HFFc6 (cell line): ENCODE measurements around the gene OR2AG2. TPM values are rescaled to one million over a fixed set of nuclear protein-coding genes. Genes with fewer than 3 reads are reported as not detected.

ENCODE experiments used
- DNase-seq: peaks from one replicate; pipeline ENCODE4 v3.0.0-alpha.2; 2018
- H3K27ac Mint-ChIP-seq: 2 replicates; pipeline ENCODE4 v1.8.0; 2020; ENCODE audit warnings: mild to moderate bottlenecking, mixed read lengths
- H3K27me3 Mint-ChIP-seq: 2 replicates; pipeline ENCODE4 v1.8.0; 2021; ENCODE audit warnings: mild to moderate bottlenecking, moderate library complexity, mixed read lengths; ENCODE audit not compliant: insufficient read depth
- H3K36me3 Mint-ChIP-seq: 2 replicates; pipeline ENCODE4 v1.8.0; 2021; ENCODE audit warnings: low read depth, mixed read lengths
- H3K4me1 Mint-ChIP-seq: 2 replicates; pipeline ENCODE4 v1.8.0; 2020; ENCODE audit warnings: low read depth, mixed read lengths
- H3K4me3 Mint-ChIP-seq: 2 replicates; pipeline ENCODE4 v1.8.0; 2020; ENCODE audit warnings: mild to moderate bottlenecking, moderate library complexity, mixed read lengths
- H3K9me3 Mint-ChIP-seq: 2 replicates; pipeline ENCODE4 v1.8.0; 2020; ENCODE audit warnings: mild to moderate bottlenecking, mixed read lengths
- CTCF ChIP-seq: fragments of 200-600 bp; sonication (generic); IDR thresholded peaks from 2 replicates; pipeline ENCODE4 v1.5.0; 2021; ENCODE audit warnings: antibody characterized with exemption, mild to moderate bottlenecking
- total RNA-seq, 6 experiments: library from RNA; stranded (reverse); fragmentation: NEBNext Ultra II Directional; extraction: Animal tissue kit (Norgen Biotek cat#: 25700); gene quantifications; 2 replicates in 1 of 6; 3 replicates in 5 of 6; pipeline ENCODE4 v1.2.3, GENCODE V29; 2021

Gene OR2AG2
- total RNA-seq, 6 experiments from 2014 or later: 0.07 to 0.14 (median 0.08) TPM; not detected in 1

DNA sequence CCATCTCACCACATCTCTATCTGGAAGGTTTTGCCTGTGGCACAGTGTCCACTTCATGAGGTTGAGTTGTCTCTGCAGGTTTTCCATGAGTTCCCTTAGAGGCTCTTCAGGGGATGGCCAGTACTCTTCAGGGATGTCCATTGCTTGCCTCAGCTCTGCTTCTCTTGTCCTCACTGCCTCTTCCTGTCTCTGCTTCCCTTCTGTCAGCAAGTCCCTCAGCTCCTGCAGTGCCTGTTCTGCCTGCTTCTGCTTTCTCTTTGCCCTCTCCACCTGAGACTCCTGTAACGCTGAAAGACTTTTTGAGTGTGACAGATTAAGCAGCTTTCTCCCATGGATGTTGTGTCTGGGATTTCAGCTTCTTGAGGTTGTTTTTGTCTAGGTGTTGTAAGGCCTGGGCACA, 50.4 kb downstream of the OR2AG2 start:
- H3K27ac Mint-ChIP-seq: no peak overlapping the region
- no peaks in the 10 kb centered on the region for H3K4me1 Mint-ChIP-seq
- H3K36me3 Mint-ChIP-seq: no peaks in the 10 kb centered on the region
- peaks cover 6% of the 10 kb centered on the region for H3K27me3 Mint-ChIP-seq
- no peaks in the 10 kb centered on the region for H3K9me3 Mint-ChIP-seq
- no peak for TF ChIP-seq CTCF
- DNase-seq: no peak
- no peak overlapping the region for H3K4me3 Mint-ChIP-seq

DNA sequence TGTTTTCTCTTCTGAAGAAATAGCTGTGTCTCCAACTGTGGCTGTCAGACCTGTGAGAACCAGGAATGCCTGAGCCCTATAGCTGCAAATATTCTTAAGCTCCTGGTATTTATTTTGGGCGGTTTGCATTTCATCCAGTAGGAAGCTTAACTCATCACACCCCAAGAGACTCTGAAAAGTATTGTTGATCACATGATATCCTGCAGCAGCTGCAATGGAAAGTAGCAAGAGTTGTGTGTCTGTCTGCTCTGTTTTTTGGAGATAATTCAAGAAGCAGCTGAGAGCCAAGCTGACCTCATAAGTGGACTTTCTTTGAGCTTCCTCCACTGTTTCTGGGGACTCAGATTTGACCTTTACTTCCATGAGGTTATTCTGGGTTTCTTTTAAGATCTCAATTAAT, 52.2 kb downstream of the OR2AG2 start:
- peaks cover 17% of the 10 kb centered on the region for H3K27me3 Mint-ChIP-seq
- no peaks in the 10 kb centered on the region for H3K36me3 Mint-ChIP-seq
- no peak for TF ChIP-seq CTCF
- no peak for DNase-seq
- no peak overlapping the region for H3K4me3 Mint-ChIP-seq
- H3K4me1 Mint-ChIP-seq: no peaks in the 10 kb centered on the region
- H3K9me3 Mint-ChIP-seq: no peaks in the 10 kb centered on the region
- H3K27ac Mint-ChIP-seq: no peak overlapping the region

DNA sequence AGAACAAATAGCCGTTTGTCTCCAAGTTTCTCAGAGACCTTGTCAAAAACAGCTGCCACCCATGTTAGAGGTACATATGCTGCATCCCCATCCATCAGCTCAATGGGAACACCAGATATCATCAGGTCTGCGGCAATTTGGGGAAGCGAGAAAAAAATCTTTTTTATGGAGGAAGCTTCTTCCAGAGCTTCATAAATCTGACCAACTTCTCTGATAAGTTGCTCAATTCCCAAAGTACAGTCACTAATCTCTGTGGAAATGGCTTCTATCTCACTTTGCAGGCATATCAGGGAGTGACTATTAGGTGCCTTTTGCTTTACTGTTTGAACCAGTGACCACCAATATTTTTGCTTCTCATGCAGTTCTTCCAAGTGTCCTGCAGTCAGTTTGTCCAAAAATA, 54.4 kb downstream of the OR2AG2 start:
- no peak overlapping the region for H3K4me3 Mint-ChIP-seq
- H3K9me3 Mint-ChIP-seq: no peaks in the 10 kb centered on the region
- H3K27ac Mint-ChIP-seq: no peak overlapping the region
- TF ChIP-seq CTCF: no peak
- no peak for DNase-seq
- H3K4me1 Mint-ChIP-seq: peaks cover 2% of the 10 kb centered on the region; the same call in 1 of the 2 replicates
- H3K36me3 Mint-ChIP-seq: no peaks in the 10 kb centered on the region
- peaks cover 17% of the 10 kb centered on the region for H3K27me3 Mint-ChIP-seq

Other genes with a start within 250 kb of the OR2AG2 start
- gene RRP8, start 168.4 kb downstream of the OR2AG2 start, total RNA-seq: 10 to 100 TPM; 18.5 to 26.7 (median 20.2) TPM
- 100 to 1,000 TPM; 195 to 245 (median 223) TPM for gene ILK, start 168.2 kb downstream of the OR2AG2 start, total RNA-seq
- gene TAF10, start 159.8 kb downstream of the OR2AG2 start, total RNA-seq: 100 to 1,000 TPM; 148 to 205 (median 192) TPM
- 10 to 100 TPM; 50.1 to 61.7 (median 54.1) TPM for gene TPP1, start 152.6 kb downstream of the OR2AG2 start, total RNA-seq
- gene DCHS1, start 116.2 kb downstream of the OR2AG2 start, total RNA-seq: 1 to 10 TPM; 1.4 to 2.8 (median 2.3) TPM
- 100 to 1,000 TPM in 1 of 6 experiments, 10 to 100 TPM in 5; 79.5 to 111 (median 89.4) TPM for gene MRPL17, start 88.6 kb downstream of the OR2AG2 start, total RNA-seq
- gene OR2AG1, start 11.0 kb upstream of the OR2AG2 start, total RNA-seq: not detected
- under 1 TPM in 1 of 6 experiments, not detected in 5; 0.12 TPM for gene OR6A2, start 27.7 kb upstream of the OR2AG2 start, total RNA-seq
- not detected for gene OR10A5, start 73.7 kb upstream of the OR2AG2 start, total RNA-seq
- not detected for gene OR10A2, start 91.1 kb upstream of the OR2AG2 start, total RNA-seq
- gene OR10A4, start 104.6 kb upstream of the OR2AG2 start, total RNA-seq: not detected
- not detected for gene OR2D2, start 120.5 kb upstream of the OR2AG2 start, total RNA-seq
- gene OR2D3, start 149.0 kb upstream of the OR2AG2 start, total RNA-seq: not detected
- 1 to 10 TPM; 4.7 to 6.5 (median 5.6) TPM for gene ZNF215, start 154.4 kb upstream of the OR2AG2 start, total RNA-seq
- gene ZNF214, start 248.4 kb upstream of the OR2AG2 start, total RNA-seq: 1 to 10 TPM in 5 of 6 experiments, under 1 TPM in 1; 0.85 to 2.0 (median 1.7) TPM
- gene NLRP14, start 248.5 kb upstream of the OR2AG2 start, total RNA-seq: under 1 TPM in 1 of 6 experiments, not detected in 5; 0.06 TPM